ENCODE measurements around the gene PREP. TPM values are rescaled to one million over a fixed set of nuclear protein-coding genes. Genes with fewer than 3 reads are reported as not detected.

Gene PREP
- total and polyA plus RNA-seq, 3 donors from 2014 or later, result 53.7 to 66.6 (median 56.4) TPM

GRCh38 chr6:105369145-105369544, 33.7 kb downstream of the PREP start:
- TF ChIP-seq POLR2A (IDR thresholded peaks at IDR 0.05), result no peak
- TF ChIP-seq, protein P1, sequence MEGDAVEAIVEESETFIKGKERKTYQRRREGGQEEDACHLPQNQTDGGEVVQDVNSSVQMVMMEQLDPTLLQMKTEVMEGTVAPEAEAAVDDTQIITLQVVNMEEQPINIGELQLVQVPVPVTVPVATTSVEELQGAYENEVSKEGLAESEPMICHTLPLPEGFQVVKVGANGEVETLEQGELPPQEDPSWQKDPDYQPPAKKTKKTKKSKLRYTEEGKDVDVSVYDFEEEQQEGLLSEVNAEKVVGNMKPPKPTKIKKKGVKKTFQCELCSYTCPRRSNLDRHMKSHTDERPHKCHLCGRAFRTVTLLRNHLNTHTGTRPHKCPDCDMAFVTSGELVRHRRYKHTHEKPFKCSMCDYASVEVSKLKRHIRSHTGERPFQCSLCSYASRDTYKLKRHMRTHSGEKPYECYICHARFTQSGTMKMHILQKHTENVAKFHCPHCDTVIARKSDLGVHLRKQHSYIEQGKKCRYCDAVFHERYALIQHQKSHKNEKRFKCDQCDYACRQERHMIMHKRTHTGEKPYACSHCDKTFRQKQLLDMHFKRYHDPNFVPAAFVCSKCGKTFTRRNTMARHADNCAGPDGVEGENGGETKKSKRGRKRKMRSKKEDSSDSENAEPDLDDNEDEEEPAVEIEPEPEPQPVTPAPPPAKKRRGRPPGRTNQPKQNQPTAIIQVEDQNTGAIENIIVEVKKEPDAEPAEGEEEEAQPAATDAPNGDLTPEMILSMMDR (IDR thresholded peaks at IDR 0.05), result no peak
- intact Hi-C loops (cut with DNase I; ENCODE audit: low total_unique reads), result no loop called here
- no peak for DNase-seq
- Histone ChIP-seq H3K4me1 (peaks cover 23% of the 10 kb centered on the region), H3K4me3 (no peak overlapping the region), H3K27ac (peak overlapping the region; percentile 27 to 57), H3K9me3 (no peaks in the 10 kb centered on the region), H3K27me3 (no peaks in the 10 kb centered on the region), H3K36me3 (ENCODE audit: low read depth, missing control alignments) (no peaks in the 10 kb centered on the region)
- 92 to 93% methylated on average over 1 of the region's 1 CpG for WGBS, 2 donors

DNA sequence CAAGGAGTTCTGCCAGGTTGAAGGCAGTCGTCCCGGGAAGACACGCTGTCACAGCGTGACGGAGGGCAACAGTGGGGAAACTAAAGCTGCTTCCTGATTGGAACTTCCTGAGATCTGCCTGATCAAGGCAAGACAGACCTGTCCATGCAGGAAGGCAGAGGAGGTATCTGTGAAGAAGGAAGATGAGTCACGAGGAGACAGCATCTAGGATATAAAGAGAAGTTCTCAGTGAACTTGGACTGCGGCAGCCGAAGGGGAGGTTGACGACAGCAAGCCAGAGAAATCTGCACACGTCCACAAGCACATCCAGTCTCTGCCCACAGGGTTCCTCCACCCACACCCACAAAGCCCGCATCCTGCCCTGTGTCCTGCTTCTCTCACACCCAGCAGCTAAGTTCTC, 38.6 kb downstream of the PREP start:
- Histone ChIP-seq H3K27me3 (no peaks in the 10 kb centered on the region), H3K36me3 (ENCODE audit: low read depth, missing control alignments) (no peaks in the 10 kb centered on the region), H3K4me3 (no peak overlapping the region), H3K4me1 (peaks cover 19% of the 10 kb centered on the region), H3K9me3 (no peaks in the 10 kb centered on the region), H3K27ac (peak overlapping the region; percentile 39 to 70)
- no peak for TF ChIP-seq POLR2A (IDR thresholded peaks at IDR 0.05)
- TF ChIP-seq, protein P1 (IDR thresholded peaks at IDR 0.05), result no peak
- intact Hi-C loops (cut with DNase I; ENCODE audit: low total_unique reads), result no loop called here
- WGBS, 2 donors, result 26 to 35% methylated on average over 11 of the region's 11 CpGs
- DNase-seq, result peak; percentile 63

GRCh38 chr6:105363100-105363754, 39.7 kb downstream of the PREP start:
- intact Hi-C loops (cut with DNase I; ENCODE audit: low total_unique reads), result no loop called here
- peak; percentile 22 for DNase-seq
- TF ChIP-seq POLR2A (IDR thresholded peaks at IDR 0.05), result no peak
- TF ChIP-seq, protein P1 (IDR thresholded peaks at IDR 0.05), result peak in 1 of 3 experiments; percentile 14
- Histone ChIP-seq H3K36me3 (ENCODE audit: low read depth, missing control alignments) (no peaks in the 10 kb centered on the region), H3K9me3 (no peaks in the 10 kb centered on the region), H3K27ac (peak overlapping the region; percentile 39 to 70), H3K4me3 (no peak overlapping the region), H3K27me3 (no peaks in the 10 kb centered on the region), H3K4me1 (peaks cover 19% of the 10 kb centered on the region)
- WGBS, 2 donors, result 22 to 38% methylated on average over 1 of the region's 1 CpG

DNA sequence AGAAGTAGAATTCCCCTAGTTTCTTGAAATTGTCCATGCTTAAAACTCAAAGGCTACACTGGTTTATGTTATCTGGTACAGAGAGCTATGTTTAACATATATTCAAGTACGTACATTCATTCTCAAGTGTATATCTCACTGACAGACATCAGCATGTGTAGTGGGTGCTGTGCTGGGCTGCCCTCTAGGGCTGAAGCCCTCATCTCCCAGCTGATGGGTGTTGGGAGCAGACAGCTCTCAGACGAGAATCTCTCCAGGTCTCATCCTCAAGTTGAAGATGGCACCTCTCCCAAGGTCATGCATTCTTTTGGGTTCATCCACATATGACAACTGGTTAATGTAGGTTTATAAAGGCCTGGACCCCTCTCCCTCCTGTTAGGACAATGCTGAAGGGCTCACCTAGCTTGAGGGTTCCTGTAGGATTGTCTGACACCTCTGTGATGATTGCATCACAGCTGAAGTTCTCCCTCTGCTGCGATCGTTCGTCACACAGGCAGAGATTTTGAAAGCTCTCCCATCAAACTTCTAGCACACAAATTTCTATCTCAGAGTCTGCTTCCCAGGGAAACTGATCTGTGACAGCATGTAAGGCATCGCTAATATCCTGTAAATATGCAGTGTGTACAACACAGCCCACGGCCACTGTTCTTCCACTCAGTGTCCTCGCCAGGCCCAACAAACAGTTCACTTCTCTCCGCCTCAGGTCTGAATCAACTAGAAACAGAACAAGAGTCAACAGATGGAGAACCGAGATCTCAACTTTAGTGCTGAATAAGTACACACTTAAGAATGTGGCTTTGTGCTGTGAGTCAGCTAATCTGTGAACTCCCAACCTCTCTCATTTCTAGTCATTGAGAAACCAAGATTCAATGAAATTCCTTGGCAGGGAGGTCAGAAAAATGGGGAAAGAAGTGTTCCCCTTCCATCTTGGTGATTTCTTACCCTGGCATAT, 43.2 kb downstream of the PREP start:
- intact Hi-C loops (cut with DNase I; ENCODE audit: low total_unique reads), result no loop called here
- peaks cover 11% of the 10 kb centered on the region for H3K4me1 ChIP-seq
- 84 to 88% methylated on average over 10 of the region's 10 CpGs for WGBS, 2 donors
- H3K9me3 ChIP-seq, result no peaks in the 10 kb centered on the region
- no peak overlapping the region for H3K27ac ChIP-seq
- no peak overlapping the region for H3K4me3 ChIP-seq
- TF ChIP-seq, protein P1 (IDR thresholded peaks at IDR 0.05), result no peak
- no peak for TF ChIP-seq POLR2A (IDR thresholded peaks at IDR 0.05)
- DNase-seq, result no peak
- no peaks in the 10 kb centered on the region for H3K27me3 ChIP-seq
- H3K36me3 ChIP-seq (ENCODE audit: low read depth, missing control alignments), result no peaks in the 10 kb centered on the region

All from testis (tissue), 3 donors.